Osteoblast (primary cell): Measurements from ENCODE around the gene CHD6. TPM values are rescaled to one million over a fixed set of nuclear protein-coding genes. Genes with fewer than 3 reads are reported as not detected.

ENCODE experiments used
- DNase-seq: peaks from one replicate; pipeline ENCODE4 v3.0.0; 2011; ENCODE audit warnings: low spot score, mixed read lengths; ENCODE audit not compliant: insufficient read length; ENCODE audit errors: missing footprints
- H2AFZ ChIP-seq: 2 replicates; pipeline ENCODE4 v1.6.0; 2011; ENCODE audit warnings: mild to moderate bottlenecking, low read length
- H3K27ac ChIP-seq: 2 replicates; pipeline ENCODE4 v1.5.1; 2011; ENCODE audit warnings: mild to moderate bottlenecking, low read depth, low read length, moderate library complexity
- H3K27me3 ChIP-seq: 2 replicates; pipeline ENCODE4 v1.6.0; 2012; ENCODE audit warnings: mild to moderate bottlenecking, control low read depth, inconsistent platforms, low read length, moderate library complexity; ENCODE audit not compliant: insufficient read depth
- H3K36me3 ChIP-seq: 2 replicates; pipeline ENCODE4 v1.5.1; 2011; ENCODE audit warnings: mild to moderate bottlenecking, low read length, control low read depth, moderate library complexity; ENCODE audit not compliant: insufficient read depth
- H3K4me1 ChIP-seq: 2 replicates; pipeline ENCODE4 v1.5.1; 2011; ENCODE audit warnings: mild to moderate bottlenecking, low read length, control low read depth, moderate library complexity; ENCODE audit not compliant: insufficient read depth
- H3K4me2 ChIP-seq: 2 replicates; pipeline ENCODE4 v1.6.0; 2011; ENCODE audit warnings: mild to moderate bottlenecking, low read length; ENCODE audit not compliant: insufficient read depth
- H3K4me3 ChIP-seq: fragments of 200-600 bp; sonication (generic); 3 replicates; pipeline ENCODE4 v1.5.1; 2012; ENCODE audit warnings: mild to moderate bottlenecking, low read length, inconsistent platforms; ENCODE audit not compliant: insufficient read depth
- H3K79me2 ChIP-seq: 2 replicates; pipeline ENCODE4 v1.6.0; 2012; ENCODE audit warnings: mild to moderate bottlenecking, low read length, control low read depth, inconsistent platforms; ENCODE audit not compliant: insufficient read depth
- H3K9me3 ChIP-seq: 2 replicates; pipeline ENCODE4 v1.5.1; 2011; ENCODE audit warnings: low read depth, low read length, control low read depth
- H4K20me1 ChIP-seq: 2 replicates; pipeline ENCODE4 v1.6.0; 2012; ENCODE audit warnings: mild to moderate bottlenecking, low read length, control low read depth; ENCODE audit not compliant: insufficient read depth
- total RNA-seq: library from RNA; depleted of rRNA; stranded (reverse); fragments of >200 nt; gene quantifications from 2 replicates; pipeline ENCODE4 v1.2.3, GENCODE V29; 2012
- TF ChIP-seq, protein P1 (sequence below): IDR thresholded peaks from 2 replicates; pipeline ENCODE4 v1.5.1; 2011; ENCODE audit warnings: mild to moderate bottlenecking, low read depth, low read length, moderate library complexity; ENCODE audit errors: extremely low read depth

Gene CHD6
- total RNA-seq, 1 donor: 32.2 TPM

DNA sequence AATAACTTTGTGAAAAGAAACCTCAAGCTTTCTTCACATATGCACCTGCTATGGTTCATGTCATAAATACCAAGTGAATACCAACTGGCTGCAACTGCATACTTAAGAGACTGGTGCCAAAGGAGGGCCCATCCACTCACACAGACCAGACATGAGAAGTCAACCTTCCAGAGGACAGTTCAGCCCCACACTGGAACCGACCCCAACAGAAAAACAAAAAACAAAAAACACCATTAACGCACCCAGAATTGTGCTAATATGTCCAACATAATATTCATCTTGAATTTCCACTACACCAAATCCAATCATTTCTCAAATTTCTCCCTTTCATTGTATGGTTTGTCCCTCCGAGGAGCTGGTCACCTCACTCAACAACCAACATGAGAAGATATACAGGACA, 42.8 kb downstream of the CHD6 start:
- Histone ChIP-seq H3K4me3 (no peak overlapping the region), H3K27me3 (no peaks in the 10 kb centered on the region), H3K27ac (no peak overlapping the region), H3K4me2 (no peak overlapping the region), H3K36me3 (no peaks in the 10 kb centered on the region), H3K9me3 (no peaks in the 10 kb centered on the region), H3K4me1 (peaks cover 6% of the 10 kb centered on the region), H3K79me2 (peaks cover 76% of the 10 kb centered on the region), H4K20me1 (peaks cover 77% of the 10 kb centered on the region), H2AFZ (no peak overlapping the region)
- TF ChIP-seq, protein P1, sequence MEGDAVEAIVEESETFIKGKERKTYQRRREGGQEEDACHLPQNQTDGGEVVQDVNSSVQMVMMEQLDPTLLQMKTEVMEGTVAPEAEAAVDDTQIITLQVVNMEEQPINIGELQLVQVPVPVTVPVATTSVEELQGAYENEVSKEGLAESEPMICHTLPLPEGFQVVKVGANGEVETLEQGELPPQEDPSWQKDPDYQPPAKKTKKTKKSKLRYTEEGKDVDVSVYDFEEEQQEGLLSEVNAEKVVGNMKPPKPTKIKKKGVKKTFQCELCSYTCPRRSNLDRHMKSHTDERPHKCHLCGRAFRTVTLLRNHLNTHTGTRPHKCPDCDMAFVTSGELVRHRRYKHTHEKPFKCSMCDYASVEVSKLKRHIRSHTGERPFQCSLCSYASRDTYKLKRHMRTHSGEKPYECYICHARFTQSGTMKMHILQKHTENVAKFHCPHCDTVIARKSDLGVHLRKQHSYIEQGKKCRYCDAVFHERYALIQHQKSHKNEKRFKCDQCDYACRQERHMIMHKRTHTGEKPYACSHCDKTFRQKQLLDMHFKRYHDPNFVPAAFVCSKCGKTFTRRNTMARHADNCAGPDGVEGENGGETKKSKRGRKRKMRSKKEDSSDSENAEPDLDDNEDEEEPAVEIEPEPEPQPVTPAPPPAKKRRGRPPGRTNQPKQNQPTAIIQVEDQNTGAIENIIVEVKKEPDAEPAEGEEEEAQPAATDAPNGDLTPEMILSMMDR: no peak
- no peak for DNase-seq

DNA sequence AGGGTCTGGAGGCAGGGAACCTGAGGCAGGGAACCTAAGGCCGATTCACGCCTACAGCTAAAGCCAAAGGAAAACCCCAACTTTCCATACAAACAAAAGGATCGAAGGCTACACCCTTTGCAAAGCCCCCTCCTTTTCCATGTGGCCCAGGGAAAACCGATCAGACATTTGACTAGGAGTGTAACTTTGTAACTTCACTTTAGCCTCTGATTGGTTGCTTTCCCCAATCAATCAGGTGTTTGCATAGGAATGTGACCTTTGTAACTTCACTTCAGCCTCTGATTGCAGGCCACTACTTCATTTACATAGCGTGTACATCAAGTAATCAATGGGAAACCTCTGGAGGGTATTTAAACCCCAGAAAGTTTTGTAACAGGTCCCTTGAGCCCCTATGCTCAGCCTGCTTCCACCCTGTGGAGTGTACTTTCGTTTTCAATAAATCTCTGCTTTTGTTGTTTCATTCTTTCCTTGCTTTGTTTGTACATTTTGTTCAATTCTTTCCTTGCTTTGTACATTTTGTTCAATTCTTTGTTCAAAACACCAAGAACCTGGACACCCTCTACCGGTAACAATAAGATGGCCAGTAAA, 43.3 kb downstream of the CHD6 start:
- no peak overlapping the region for H3K4me2 ChIP-seq
- H3K9me3 ChIP-seq: no peaks in the 10 kb centered on the region
- peaks cover 6% of the 10 kb centered on the region for H3K4me1 ChIP-seq
- peaks cover 76% of the 10 kb centered on the region for H3K79me2 ChIP-seq
- TF ChIP-seq, protein P1: no peak
- H3K27ac ChIP-seq: no peak overlapping the region
- H4K20me1 ChIP-seq: peaks cover 77% of the 10 kb centered on the region
- H3K4me3 ChIP-seq: no peak overlapping the region
- H2AFZ ChIP-seq: no peak overlapping the region
- DNase-seq: no peak
- no peaks in the 10 kb centered on the region for H3K36me3 ChIP-seq
- no peaks in the 10 kb centered on the region for H3K27me3 ChIP-seq

DNA sequence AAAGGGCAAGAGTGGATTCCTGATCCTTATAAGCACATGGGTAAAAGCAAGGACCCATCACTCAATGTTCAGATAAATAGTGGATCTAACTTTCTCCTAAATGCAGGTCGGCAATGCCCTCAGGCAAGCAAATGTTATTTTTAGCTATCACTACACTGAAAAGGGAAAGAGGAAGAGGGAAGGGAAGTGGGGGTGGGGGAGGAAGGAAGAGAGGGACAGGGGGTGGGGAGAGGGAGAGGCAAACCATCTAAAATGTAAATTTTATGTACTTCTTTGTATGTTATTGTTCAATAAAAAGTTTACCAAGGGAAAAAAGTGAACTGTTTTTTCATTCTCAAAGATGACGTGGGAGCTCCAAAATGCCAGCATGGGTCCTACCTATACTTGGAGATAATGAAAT, 44.2 kb downstream of the CHD6 start:
- H3K79me2 ChIP-seq: peaks cover 80% of the 10 kb centered on the region
- H3K9me3 ChIP-seq: no peaks in the 10 kb centered on the region
- H3K27me3 ChIP-seq: no peaks in the 10 kb centered on the region
- TF ChIP-seq, protein P1: no peak
- no peak overlapping the region for H3K27ac ChIP-seq
- no peak for DNase-seq
- H4K20me1 ChIP-seq: peaks cover 78% of the 10 kb centered on the region
- no peaks in the 10 kb centered on the region for H3K36me3 ChIP-seq
- peaks cover 6% of the 10 kb centered on the region for H3K4me1 ChIP-seq
- H2AFZ ChIP-seq: no peak overlapping the region
- H3K4me2 ChIP-seq: no peak overlapping the region
- no peak overlapping the region for H3K4me3 ChIP-seq

DNA sequence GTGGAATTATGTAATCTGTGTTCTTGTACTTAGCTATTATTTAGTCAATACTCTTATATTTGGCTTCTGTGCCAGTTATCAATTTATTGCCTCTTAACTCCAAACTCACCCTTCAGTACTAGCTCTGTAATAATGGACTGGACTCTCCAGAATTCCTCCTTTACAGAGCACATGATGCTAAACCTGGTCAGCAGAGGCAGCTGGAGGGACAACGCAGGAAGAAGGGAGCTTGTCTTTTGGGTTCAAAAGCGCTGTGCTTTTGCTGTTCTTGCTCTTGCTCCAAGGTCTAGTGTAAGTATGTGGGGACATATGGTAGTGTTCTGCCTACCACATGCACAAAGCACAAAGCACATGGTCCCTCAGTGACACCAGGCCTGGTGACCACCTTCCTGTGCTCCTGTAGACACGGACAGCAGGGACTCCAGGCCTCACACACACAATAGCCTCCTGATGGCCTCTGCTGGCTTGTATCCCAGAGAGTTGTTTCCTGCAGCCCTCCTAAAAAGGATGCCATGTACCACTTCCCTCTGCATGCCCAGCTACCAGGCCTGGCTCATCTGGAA, 46.1 kb downstream of the CHD6 start:
- TF ChIP-seq, protein P1: no peak
- Histone ChIP-seq H4K20me1 (peaks cover 87% of the 10 kb centered on the region), H3K9me3 (no peaks in the 10 kb centered on the region), H3K4me1 (peaks cover 6% of the 10 kb centered on the region), H3K27ac (no peak overlapping the region), H3K36me3 (no peaks in the 10 kb centered on the region), H3K4me2 (no peak overlapping the region), H2AFZ (no peak overlapping the region), H3K4me3 (no peak overlapping the region), H3K27me3 (no peaks in the 10 kb centered on the region), H3K79me2 (peaks cover 86% of the 10 kb centered on the region)
- DNase-seq: no peak
